IPS-NIHi7 (cell line): ENCODE measurements around the gene PANX1.
"Not testable (repeated sequence)": the region's sequence is repeated elsewhere in the genome, so short reads cannot be mapped to it uniquely, and the experiment has no call there.

Source experiments
- DNase-seq: peaks from one replicate; pipeline ENCODE4 v3.0.0; 2012; ENCODE audit warnings: mixed read lengths; ENCODE audit errors: extremely low spot score

PANX1 gene

DNA sequence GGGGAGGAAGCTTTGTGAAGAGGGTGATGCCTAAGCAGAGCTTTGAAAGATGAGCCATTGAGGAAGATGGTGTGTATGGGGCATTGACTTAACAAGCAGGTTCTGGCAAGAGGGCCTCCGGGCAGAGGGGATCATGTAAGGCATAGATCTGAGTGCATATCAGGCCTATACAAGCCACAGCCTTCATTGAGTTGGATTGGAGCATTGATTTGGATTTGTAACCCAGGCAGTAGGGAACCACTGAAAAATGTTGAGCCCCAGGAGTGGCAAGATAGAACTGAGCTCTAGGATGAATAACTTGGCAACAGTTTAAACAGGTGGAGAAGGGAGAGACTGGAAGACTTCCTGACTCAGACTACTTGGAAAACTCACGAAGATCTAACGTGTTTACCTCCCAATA, 21.4 kb downstream of the PANX1 start:
- no peak for DNase-seq

- DNase-seq, result no peak
Measured at GRCh38 chr11:94150704-94151685, 22.4 kb downstream of the PANX1 start.

DNA sequence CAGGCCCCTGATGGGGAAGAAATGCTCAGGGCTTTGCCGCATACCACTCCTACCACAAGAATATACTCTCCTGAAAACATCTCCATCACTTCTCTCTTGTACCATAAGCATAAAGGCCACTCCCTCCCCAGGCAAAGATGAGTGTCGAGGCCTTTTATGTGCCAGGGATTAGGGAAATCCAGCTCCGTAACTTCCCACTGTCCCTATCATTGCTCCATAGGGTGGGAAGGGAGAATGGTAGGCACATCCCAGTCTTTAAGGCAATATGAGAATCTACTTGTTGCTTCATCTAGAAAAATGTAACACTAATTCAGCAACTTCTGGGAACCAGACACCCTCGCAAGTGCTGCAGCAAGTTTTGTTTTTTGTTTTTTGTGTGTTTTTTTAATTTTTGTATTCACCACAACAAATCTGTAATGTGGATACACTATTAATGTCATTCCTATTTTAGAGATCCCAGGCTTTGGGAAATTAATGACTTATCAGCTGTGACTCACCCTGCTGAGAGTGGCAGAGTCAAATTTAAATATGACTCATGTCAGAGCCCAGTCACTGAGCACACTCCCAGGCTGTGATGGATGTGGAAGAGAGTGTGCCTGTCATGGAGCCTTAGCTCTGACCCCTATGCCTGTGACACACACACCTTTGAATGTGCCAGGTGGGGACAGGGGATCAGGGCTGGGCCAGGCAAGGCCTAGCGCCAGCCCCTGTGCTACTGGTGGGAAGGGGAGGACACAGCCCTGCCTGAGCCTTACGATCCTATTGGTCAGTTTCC, 23.4 kb downstream of the PANX1 start:
- peak; percentile 64 for DNase-seq

DNA sequence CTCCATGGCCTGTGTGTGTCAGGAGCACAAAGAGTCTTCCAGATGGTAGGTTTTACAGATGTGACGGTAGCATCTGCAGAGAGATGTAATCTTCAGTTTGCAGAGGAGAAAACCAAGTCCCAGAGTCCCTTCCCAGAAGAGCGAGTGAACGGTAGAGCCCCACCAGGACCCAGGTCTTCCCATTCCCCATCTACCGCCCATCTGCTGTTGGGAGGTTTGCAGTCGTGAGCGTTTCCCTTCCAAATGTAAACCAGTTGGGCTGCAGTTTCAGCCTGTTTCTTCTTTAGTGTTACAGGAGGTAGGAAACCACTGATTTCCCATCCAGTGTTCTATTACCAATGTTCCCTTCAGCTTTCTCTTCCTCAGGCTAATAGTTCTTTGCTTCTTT, 24.0 kb downstream of the PANX1 start:
- DNase-seq, result no peak

GRCh38 chr11:94153320-94153719, 24.7 kb downstream of the PANX1 start:
- no peak for DNase-seq

DNA sequence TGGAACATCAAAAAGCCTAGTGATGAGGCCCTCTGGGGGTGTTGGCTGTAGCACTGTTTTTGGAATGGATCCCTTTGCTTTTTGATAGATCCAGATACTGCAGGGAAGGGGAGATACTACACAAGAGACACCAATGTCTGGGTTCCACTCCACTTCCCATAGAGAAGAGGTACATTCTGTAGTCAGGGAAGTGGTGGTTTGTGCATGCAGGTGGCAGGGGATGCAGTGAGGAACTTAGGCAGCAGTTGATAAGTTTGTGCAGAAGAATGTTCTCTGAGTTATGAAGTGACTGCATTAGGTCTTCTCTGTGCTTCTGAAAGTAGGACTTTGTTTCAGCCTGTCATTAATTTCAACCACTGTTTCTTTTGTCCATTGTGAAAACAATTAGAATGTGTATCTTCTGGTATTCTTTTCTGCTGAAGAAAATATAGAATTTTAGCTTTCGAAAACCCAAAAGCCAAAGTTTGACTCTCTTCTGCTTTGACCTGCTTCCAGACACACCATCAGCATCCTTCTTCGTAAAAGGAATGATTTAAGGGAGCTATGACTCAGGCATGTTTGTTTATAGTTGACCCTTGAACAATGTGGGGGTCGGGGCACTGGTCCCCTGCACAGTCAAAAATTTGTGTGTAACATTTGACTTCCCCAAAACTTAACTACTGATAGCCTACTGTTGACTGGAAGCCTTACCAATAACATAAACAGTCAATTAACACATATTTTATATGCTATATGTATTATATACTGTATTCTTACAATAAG, 25.6 kb downstream of the PANX1 start:
- DNase-seq, result no peak

DNA sequence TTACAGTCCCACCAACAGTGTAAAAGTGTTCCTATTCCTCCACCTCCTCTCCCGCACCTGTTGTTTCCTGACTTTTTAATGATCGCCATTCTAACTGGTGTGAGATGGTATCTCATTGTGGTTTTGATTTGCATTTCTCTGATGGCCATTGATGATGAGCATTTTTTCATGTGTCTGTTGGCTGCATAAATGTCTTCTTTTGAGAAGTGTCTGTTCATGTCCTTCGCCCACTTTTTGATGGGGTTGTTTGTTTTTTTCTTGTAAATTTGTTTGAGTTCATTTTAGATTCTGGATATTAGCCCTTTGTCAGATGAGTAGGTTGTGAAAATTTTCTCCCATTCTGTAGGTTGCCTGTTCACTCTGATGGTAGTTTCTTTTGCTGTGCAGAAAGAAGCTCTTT, 28.7 kb downstream of the PANX1 start:
- DNase-seq, result not testable (repeated sequence)

DNA sequence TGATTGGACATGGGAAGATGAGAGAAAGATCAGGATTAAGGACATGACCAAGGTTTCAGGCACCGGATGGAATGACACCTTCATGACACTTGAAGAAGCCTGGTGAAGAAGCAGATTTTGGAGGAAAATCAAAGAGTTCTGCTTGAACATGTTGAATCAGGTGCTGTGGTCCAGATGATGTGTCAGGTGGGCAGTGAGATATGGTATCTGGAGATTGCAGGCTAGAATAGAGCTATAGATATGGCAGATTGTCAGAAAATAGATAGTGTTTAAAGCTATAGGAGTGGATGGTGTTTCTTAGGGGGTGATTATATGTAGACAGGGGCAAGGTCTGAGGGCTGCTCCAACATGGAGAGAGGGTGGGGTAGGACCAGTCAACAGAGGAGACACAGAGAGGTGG, 40.2 kb downstream of the PANX1 start:
- DNase-seq, result no peak

- DNase-seq, result no peak
Measured at GRCh38 chr11:94169516-94169915, 40.9 kb downstream of the PANX1 start.

- DNase-seq, result no peak
Measured at GRCh38 chr11:94169930-94170545, 41.4 kb downstream of the PANX1 start.

DNA sequence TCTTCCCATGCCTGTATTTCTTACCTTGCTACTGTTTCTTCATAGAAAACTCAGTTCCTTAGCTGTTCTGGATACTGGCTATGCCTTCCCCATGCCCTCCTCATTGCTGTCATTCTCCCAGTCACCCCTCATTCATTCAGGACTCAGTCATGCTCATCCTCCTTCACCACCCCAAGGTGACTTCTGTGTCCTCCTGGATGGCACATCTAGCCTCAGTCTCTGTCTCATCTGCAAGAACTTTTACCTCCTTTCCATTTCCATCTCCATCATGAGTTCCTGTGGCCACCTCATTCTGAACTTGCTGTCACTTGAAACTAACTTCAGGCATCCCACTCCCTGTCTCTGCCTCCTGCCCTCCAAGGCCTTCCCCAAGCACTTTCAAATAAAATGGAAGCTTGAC, 42.3 kb downstream of the PANX1 start:
- DNase-seq, result no peak

- peak; percentile 82 for DNase-seq
Measured at GRCh38 chr11:94171693-94172440, 43.2 kb downstream of the PANX1 start.

DNA sequence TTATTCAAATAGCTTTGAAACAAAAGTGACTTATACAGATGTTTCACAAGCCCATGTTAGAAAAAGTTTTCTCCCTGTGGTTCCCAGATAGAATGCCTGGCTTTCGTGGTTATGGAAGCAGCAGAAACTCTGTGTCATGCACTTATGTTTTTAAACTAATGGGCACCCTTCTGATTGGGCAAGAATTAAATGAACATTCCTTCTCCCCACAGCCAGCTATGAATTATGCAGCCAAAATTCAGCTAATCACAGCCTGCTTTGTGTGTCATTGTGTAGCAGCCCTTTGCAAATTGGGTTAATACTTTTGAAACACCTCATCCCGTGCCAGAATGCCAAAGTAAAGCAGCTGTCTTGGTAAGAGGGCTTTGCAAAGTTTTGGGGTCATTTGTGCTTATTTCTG, 46.9 kb downstream of the PANX1 start:
- DNase-seq, result no peak

DNA sequence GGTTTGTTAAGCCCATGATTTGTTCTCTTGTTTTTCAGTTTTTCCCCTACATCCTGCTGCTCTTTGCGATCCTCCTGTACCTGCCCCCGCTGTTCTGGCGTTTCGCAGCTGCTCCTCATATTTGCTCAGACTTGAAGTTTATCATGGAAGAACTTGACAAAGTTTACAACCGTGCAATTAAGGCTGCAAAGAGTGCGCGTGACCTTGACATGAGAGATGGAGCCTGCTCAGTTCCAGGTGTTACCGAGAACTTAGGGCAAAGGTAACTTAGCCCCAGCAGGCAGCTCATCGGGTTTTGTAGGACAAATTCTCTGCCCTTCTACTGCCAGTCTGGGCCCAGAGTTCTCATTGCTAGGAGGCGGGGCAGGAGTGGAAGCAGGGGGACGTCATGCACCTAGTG, 49.7 kb downstream of the PANX1 start:
- DNase-seq, result no peak

- DNase-seq, result no peak
Measured at GRCh38 chr11:94179696-94180095, 51.1 kb downstream of the PANX1 start.

- DNase-seq, result no peak
Measured at GRCh38 chr11:94181526-94181925, 52.9 kb downstream of the PANX1 start.

GRCh38 chr11:94181943-94182342, 53.3 kb downstream of the PANX1 start:
- DNase-seq, result no peak

GRCh38 chr11:94183251-94183885, 54.7 kb downstream of the PANX1 start:
- no peak for DNase-seq

- DNase-seq, result peak; percentile 85
Measured at GRCh38 chr11:94183886-94184264, 55.2 kb downstream of the PANX1 start.

- no peak for DNase-seq
Measured at GRCh38 chr11:94184362-94184761, 55.7 kb downstream of the PANX1 start.
